Left ventricle myocardium inferior (tissue), 1 donor: ENCODE measurements around the gene XCR1. TPM values are rescaled to one million over a fixed set of nuclear protein-coding genes. Genes with fewer than 3 reads are reported as not detected.

Source experiments
- DNase-seq: peaks from one replicate; pipeline ENCODE4 v3.0.0-alpha.2; 2020
- H3K27ac ChIP-seq: fragments of 200-600 bp; replicated peaks from 2 replicates; pipeline ENCODE4 v1.8.0; 2021
- H3K27me3 ChIP-seq: fragments of 200-600 bp; 2 replicates; pipeline ENCODE4 v1.8.0; 2021; ENCODE audit warnings: low read depth
- H3K36me3 ChIP-seq: fragments of 200-600 bp; 2 replicates; pipeline ENCODE4 v1.8.0; 2021
- H3K4me1 ChIP-seq: fragments of 200-600 bp; 2 replicates; pipeline ENCODE4 v1.8.0; 2021
- H3K4me3 ChIP-seq: fragments of 200-600 bp; 2 replicates; pipeline ENCODE4 v1.8.0; 2021; ENCODE audit warnings: mild to moderate bottlenecking, moderate library complexity
- H3K9me3 ChIP-seq: fragments of 200-600 bp; replicated peaks from 2 replicates; pipeline ENCODE4 v1.8.0; 2021
- intact Hi-C: fragments of 100-400 bp; cut with micrococcal nuclease; formaldehyde crosslinking; loops from one replicate; pipeline ENCODE4 v1.11.0; 2022
- total RNA-seq: library from RNA; stranded (reverse); fragmentation: NEBNext Ultra II Directional; extraction: Animal tissue kit (Norgen Biotek cat#: 25700); gene quantifications from one replicate; pipeline ENCODE4 v1.2.1, GENCODE V29; 2021
- TF ChIP-seq, protein P1 (sequence below): fragments of 200-600 bp; IDR thresholded peaks from 2 replicates; pipeline ENCODE4 v1.8.0; 2021; ENCODE audit warnings: antibody characterized with exemption, mild to moderate bottlenecking, borderline replicate concordance
- donor health status: DM: no; HTN: yes; CAD: no; lungs with severe emphysema.

The XCR1 gene
- total RNA-seq, 1 donor from 2014 or later = not detected

DNA sequence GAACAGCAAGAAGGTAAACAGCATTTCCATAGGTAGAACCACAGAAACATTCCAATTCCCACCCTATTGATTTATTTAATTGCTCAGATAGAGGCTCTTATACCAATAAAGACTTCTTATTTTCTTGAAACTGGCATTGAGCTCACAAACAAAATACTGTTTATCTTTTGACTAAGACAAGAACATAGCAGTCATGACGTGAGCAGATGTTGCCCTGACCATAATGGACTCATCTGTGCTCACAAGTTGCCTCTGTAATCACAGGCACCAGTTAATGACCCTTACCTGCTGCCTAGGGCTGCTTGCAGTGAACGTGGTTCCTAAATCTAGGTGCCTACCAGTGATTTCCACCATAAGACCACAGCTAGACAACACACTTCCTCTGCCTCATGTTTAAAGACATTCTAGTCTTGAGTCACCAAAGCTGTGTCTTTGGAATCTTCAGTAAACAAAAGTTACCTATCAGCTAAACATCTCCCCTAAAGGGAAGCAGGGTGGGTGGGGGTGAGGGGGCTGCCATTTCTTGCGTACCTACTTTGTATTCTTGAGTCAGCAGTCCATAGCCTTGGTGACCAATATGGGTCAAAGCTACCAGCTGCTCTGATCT is 33.8 kb downstream of the XCR1 start:
- no peak for DNase-seq
- TF ChIP-seq, protein P1, sequence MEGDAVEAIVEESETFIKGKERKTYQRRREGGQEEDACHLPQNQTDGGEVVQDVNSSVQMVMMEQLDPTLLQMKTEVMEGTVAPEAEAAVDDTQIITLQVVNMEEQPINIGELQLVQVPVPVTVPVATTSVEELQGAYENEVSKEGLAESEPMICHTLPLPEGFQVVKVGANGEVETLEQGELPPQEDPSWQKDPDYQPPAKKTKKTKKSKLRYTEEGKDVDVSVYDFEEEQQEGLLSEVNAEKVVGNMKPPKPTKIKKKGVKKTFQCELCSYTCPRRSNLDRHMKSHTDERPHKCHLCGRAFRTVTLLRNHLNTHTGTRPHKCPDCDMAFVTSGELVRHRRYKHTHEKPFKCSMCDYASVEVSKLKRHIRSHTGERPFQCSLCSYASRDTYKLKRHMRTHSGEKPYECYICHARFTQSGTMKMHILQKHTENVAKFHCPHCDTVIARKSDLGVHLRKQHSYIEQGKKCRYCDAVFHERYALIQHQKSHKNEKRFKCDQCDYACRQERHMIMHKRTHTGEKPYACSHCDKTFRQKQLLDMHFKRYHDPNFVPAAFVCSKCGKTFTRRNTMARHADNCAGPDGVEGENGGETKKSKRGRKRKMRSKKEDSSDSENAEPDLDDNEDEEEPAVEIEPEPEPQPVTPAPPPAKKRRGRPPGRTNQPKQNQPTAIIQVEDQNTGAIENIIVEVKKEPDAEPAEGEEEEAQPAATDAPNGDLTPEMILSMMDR = no peak
- no peaks in the 10 kb centered on the region for H3K9me3 ChIP-seq
- H3K27me3 ChIP-seq = no peaks in the 10 kb centered on the region
- H3K27ac ChIP-seq = peak overlapping the region; percentile 96
- intact Hi-C loops = no loop called here
- H3K4me3 ChIP-seq = peak overlapping the region; percentile 94
- H3K4me1 ChIP-seq = peaks cover 77% of the 10 kb centered on the region
- H3K36me3 ChIP-seq = no peaks in the 10 kb centered on the region

DNA sequence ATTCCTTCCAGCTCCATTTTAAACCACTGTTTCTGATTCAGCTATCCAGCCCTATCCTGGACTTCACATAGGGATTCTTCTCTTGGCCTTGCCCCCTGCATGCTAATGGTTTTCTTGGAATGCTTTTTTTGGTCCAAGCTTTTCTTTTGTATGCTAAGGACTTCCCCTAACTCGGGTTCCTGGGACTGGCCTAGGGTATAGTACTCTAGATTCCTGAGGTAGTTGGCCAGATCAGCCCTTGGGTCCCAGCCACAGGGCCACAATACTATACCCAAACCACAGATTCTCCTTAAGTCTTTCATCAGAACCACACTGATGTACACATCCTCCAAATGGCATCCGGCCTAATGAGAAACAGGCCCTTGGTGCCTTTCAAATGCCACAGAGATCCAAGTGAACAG is 34.5 kb downstream of the XCR1 start:
- no peaks in the 10 kb centered on the region for H3K27me3 ChIP-seq
- intact Hi-C loops = no loop called here
- H3K36me3 ChIP-seq = no peaks in the 10 kb centered on the region
- DNase-seq = no peak
- TF ChIP-seq, protein P1 = no peak
- H3K9me3 ChIP-seq = no peaks in the 10 kb centered on the region
- H3K4me1 ChIP-seq = peaks cover 84% of the 10 kb centered on the region
- peak overlapping the region; percentile 96 for H3K27ac ChIP-seq
- peak overlapping the region; percentile 21 for H3K4me3 ChIP-seq

DNA sequence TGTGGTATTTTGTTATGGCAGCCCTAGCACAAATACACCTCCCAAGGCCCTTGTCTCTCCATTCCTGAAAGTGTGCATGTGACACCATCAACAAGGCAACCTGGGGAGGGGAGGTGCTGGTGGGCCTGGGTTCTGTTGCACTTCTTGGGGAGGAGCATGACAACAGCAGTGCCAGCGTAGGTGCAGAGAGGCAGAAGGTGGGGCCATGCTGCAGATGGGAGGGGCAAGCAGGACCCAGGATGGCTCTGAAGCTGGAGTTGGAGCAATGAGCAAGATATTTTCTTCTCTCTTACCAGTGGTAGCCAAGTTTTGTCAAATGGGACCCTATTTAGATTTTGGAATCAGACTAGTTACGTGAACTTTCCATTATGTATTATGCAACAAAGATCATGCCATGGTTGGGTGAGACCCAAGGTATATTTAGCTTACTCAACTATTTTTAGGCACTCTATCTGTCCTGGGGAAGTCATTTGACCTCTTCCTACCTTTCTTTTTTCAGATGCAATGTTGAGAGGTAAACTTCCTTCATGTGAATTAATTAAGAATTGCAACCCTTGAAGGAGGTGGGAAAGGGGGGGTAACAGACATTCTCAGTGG is 35.1 kb downstream of the XCR1 start:
- Histone ChIP-seq H3K27me3 (no peaks in the 10 kb centered on the region), H3K4me3 (peak overlapping the region; percentile 22), H3K9me3 (no peaks in the 10 kb centered on the region), H3K36me3 (no peaks in the 10 kb centered on the region), H3K27ac (peak overlapping the region; percentile 96), H3K4me1 (peaks cover 90% of the 10 kb centered on the region)
- TF ChIP-seq, protein P1 = no peak
- DNase-seq = peak; percentile 19
- intact Hi-C loops = no loop called here

DNA sequence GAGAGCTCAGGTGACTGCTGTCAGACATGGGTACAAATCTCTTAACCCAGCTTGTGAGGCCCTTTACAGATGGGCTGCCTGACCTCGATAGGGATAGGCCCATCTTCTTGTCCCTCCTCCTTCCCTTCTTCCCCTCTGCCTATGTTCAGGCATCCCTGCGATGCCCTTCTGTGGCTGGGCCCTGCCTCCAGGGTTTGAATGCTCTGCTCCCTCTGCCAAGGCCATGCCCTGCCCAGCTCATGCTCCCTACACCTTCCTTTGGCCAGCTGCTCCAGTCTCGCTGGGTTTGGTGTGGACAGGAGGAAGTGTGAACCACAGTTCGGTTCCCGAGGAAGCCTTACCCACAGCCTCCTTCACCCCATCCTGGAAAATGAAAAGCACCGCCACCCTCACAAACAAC is 35.9 kb downstream of the XCR1 start:
- Histone ChIP-seq H3K27me3 (no peaks in the 10 kb centered on the region), H3K4me3 (no peak overlapping the region), H3K36me3 (no peaks in the 10 kb centered on the region), H3K4me1 (peaks cover 98% of the 10 kb centered on the region), H3K27ac (peak overlapping the region; percentile 96), H3K9me3 (no peaks in the 10 kb centered on the region)
- DNase-seq = peak; percentile 30
- TF ChIP-seq, protein P1 = no peak
- intact Hi-C loops = no loop called here

DNA sequence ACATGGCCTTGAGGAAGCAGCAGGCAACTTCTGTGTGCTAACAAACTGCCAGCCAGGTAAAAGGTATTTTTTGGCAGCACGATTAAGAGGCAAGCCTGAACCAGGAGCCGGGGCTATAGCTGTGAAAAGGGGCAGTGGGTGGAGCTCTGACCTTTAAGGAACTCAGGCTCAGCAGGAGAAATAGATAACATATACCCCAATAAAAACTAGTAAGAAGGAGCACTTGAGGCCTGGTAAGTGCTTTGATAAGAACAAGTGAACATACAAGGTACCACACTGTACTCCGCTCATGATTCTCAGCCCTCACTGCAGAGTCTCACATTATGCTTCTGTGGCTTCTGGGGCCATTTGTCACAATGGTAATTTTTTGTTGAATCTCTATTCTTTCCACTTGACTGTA is 37.1 kb downstream of the XCR1 start:
- H3K36me3 ChIP-seq = no peaks in the 10 kb centered on the region
- intact Hi-C loops = no loop called here
- H3K9me3 ChIP-seq = no peaks in the 10 kb centered on the region
- peaks cover 100% of the 10 kb centered on the region for H3K4me1 ChIP-seq
- TF ChIP-seq, protein P1 = no peak
- peak overlapping the region; percentile 2 for H3K4me3 ChIP-seq
- H3K27me3 ChIP-seq = no peaks in the 10 kb centered on the region
- H3K27ac ChIP-seq = peak overlapping the region; percentile 96
- no peak for DNase-seq
